Esophagus muscularis mucosa (tissue), 4 donors: ENCODE measurements around the gene FBXW2. TPM values are rescaled to one million over a fixed set of nuclear protein-coding genes. Genes with fewer than 3 reads are reported as not detected.

ENCODE experiments used
- DNase-seq: peaks from one replicate; pipeline ENCODE4 v3.0.0-alpha.2; 2017; ENCODE audit errors: extremely low spot score
- H3K27ac ChIP-seq, 4 donors: fragments of 200-600 bp; sonication (generic); replicated peaks in 1 of 4; 1 replicate in 3 of 4; 2 replicates in 1 of 4; pipeline ENCODE4 v1.5.1; 2016 to 2019; ENCODE audit warnings: mild to moderate bottlenecking in 1 of 4
- H3K27me3 ChIP-seq, 4 donors: fragments of 200-600 bp; sonication (generic); one replicate each; pipeline versions ENCODE4 v1.5.1 to v1.6.0; 2016 to 2019
- H3K36me3 ChIP-seq, 4 donors: fragments of 200-600 bp; sonication (generic); one replicate each; pipeline ENCODE4 v1.5.1; 2016 to 2019
- H3K4me1 ChIP-seq, 4 donors: fragments of 200-600 bp; sonication (generic); one replicate each; pipeline ENCODE4 v1.5.1; 2016 to 2019
- H3K4me3 ChIP-seq, 4 donors: fragments of 200-600 bp; sonication (generic); 1 replicate in 2 of 4; 2 replicates in 2 of 4; pipeline ENCODE4 v1.5.1; 2016 to 2019; ENCODE audit warnings: mild to moderate bottlenecking in 4 of 4, moderate library complexity in 1 of 4
- H3K9me3 ChIP-seq, 4 donors: fragments of 200-600 bp; sonication (generic); 1 replicate in 3 of 4; 2 replicates in 1 of 4; pipeline ENCODE4 v1.5.1; 2016 to 2019
- CTCF ChIP-seq, 3 experiments: fragments of 200-600 bp in 2 of 3; fragments of 450-650 bp in 1 of 3; sonication (generic) in 2 of 3; IDR thresholded peaks; one replicate each; pipeline ENCODE4 v1.5.1; 2017 to 2019; ENCODE audit warnings: antibody characterized with exemption in 3 of 3, mild to moderate bottlenecking in 2 of 3, moderate library complexity in 1 of 3
- EP300 ChIP-seq: sonication (generic); formaldehyde crosslinking; IDR thresholded peaks from one replicate; pipeline ENCODE4 v1.6.1; 2017; ENCODE audit warnings: antibody characterized with exemption
- POLR2A ChIP-seq: fragments of 450-650 bp; IDR thresholded peaks from one replicate; pipeline ENCODE4 v1.6.1; 2017; ENCODE audit warnings: antibody characterized with exemption, moderate library complexity, mild to moderate bottlenecking, low read depth
- POLR2AphosphoS5 ChIP-seq, 2 donors: sonication (generic); formaldehyde crosslinking; IDR thresholded peaks; one replicate each; pipeline ENCODE4 v1.6.1; 2017; ENCODE audit warnings: antibody characterized with exemption in 2 of 2
- WGBS: methylation state at CpG from one replicate; pipeline ENCODE4 v1.1.5; 2018; 5-methylcytosine and 5-hydroxymethylcytosine counted together
- intact Hi-C: fragments of 100-400 bp; cut with DNase I; formaldehyde crosslinking; loops from one replicate; pipeline ENCODE4 v1.15.1; 2023
- total RNA-seq, 4 donors: library from RNA; depleted of rRNA; stranded (reverse); fragments of >200 nt; gene quantifications; one replicate each; pipeline versions ENCODE4 v1.1.0 to v1.2.1, GENCODE V29; 2016

FBXW2 gene
- total RNA-seq, 4 donors from 2014 or later, result 36.9 to 55.9 (median 53.2) TPM

GRCh38 chr9:120777229-120777628, 16.0 kb downstream of the FBXW2 start:
- no peak overlapping the region for H3K27ac ChIP-seq

DNA sequence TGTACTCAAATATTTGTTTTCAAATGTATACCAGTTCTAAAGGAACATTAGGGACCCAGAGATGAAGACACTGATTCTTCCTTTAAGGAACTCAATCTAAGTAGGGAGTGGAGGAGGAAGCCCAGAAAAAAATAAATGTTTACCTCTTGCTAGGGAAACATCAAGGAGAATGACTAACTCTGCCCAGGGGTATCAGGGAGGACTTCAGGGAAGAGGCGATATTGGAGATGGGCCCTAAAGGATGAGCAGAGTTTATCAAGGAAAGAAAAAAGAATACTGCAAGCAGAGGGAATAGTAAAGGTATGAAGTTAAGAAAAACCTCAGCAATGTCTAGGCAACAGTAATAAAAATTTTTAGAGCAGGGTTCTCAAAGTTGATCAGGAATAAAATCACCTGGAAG, 16.4 kb downstream of the FBXW2 start:
- H3K4me3 ChIP-seq, result no peak overlapping the region
- H3K9me3 ChIP-seq, result no peaks in the 10 kb centered on the region
- WGBS, result 97% methylated on average over 1 of the region's 1 CpG
- no peaks in the 10 kb centered on the region for H3K4me1 ChIP-seq
- intact Hi-C loops, result no loop called here
- peaks cover 23 to 76% (median 67%) of the 10 kb centered on the region in 4 donors for H3K36me3 ChIP-seq
- no peak for TF ChIP-seq POLR2A
- no peak for TF ChIP-seq POLR2AphosphoS5 (IDR thresholded peaks at IDR 0.05)
- no peak for TF ChIP-seq EP300
- TF ChIP-seq CTCF (IDR thresholded peaks at IDR 0.05), result no peak
- no peak overlapping the region for H3K27ac ChIP-seq
- no peaks in the 10 kb centered on the region for H3K27me3 ChIP-seq
- no peak for DNase-seq

More at GRCh38 chr9:120777229-120777628, 16.0 kb downstream of the FBXW2 start:
- H3K9me3 ChIP-seq, result no peaks in the 10 kb centered on the region
- peaks cover 23 to 73% (median 65%) of the 10 kb centered on the region in 4 donors for H3K36me3 ChIP-seq
- H3K27me3 ChIP-seq, result no peaks in the 10 kb centered on the region
- H3K4me3 ChIP-seq, result no peak overlapping the region
- H3K4me1 ChIP-seq, result no peaks in the 10 kb centered on the region
- 93% methylated on average over 5 of the region's 5 CpGs for WGBS
- DNase-seq, result no peak
- intact Hi-C loops, result no loop called here
- TF ChIP-seq CTCF (IDR thresholded peaks at IDR 0.05), result no peak
- no peak for TF ChIP-seq POLR2A
- TF ChIP-seq POLR2AphosphoS5 (IDR thresholded peaks at IDR 0.05), result no peak
- TF ChIP-seq EP300, result no peak

- peaks cover 26 to 86% (median 76%) of the 10 kb centered on the region in 4 donors for H3K36me3 ChIP-seq
- intact Hi-C loops, result no loop called here
- H3K4me1 ChIP-seq, result no peaks in the 10 kb centered on the region
- H3K27me3 ChIP-seq, result no peaks in the 10 kb centered on the region
- H3K4me3 ChIP-seq, result no peak overlapping the region
- H3K9me3 ChIP-seq, result no peaks in the 10 kb centered on the region
- WGBS, result 96% methylated on average over 5 of the region's 5 CpGs
- DNase-seq, result no peak
- H3K27ac ChIP-seq, result no peak overlapping the region
- no peak for TF ChIP-seq POLR2AphosphoS5 (IDR thresholded peaks at IDR 0.05)
- no peak for TF ChIP-seq POLR2A
- TF ChIP-seq CTCF (IDR thresholded peaks at IDR 0.05), result no peak
- TF ChIP-seq EP300, result no peak
Measured at GRCh38 chr9:120775859-120776258, 17.4 kb downstream of the FBXW2 start.

DNA sequence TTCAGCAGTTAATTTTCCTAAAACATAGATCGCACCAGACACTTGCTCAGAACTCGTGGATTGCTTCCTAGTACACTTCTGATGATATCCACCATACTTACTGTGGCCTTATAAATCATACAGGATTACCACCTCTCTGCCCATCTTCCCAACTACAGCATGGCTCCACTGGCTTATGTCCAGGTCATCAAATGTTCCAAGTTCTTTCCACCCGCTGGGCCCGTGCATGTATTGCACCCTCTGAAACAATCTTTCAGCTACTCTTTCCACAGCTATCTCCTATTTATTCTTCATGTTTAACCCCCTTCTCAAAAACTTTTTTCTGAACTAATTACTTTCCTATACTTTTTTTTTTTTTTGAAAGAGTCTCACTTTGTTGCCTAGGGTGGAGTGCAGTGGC, 18.5 kb downstream of the FBXW2 start:
- H3K27ac ChIP-seq, result no peak overlapping the region
- DNase-seq, result no peak
- H3K27me3 ChIP-seq, result no peaks in the 10 kb centered on the region
- WGBS, result 91% methylated on average over 4 of the region's 4 CpGs
- no peaks in the 10 kb centered on the region for H3K4me1 ChIP-seq
- H3K36me3 ChIP-seq, result peaks cover 37 to 94% (median 86%) of the 10 kb centered on the region in 4 donors
- no peaks in the 10 kb centered on the region for H3K9me3 ChIP-seq
- TF ChIP-seq CTCF (IDR thresholded peaks at IDR 0.05), result no peak
- no peak for TF ChIP-seq POLR2A
- no peak for TF ChIP-seq EP300
- TF ChIP-seq POLR2AphosphoS5 (IDR thresholded peaks at IDR 0.05), result no peak
- no peak overlapping the region for H3K4me3 ChIP-seq
- intact Hi-C loops, result no loop called here

GRCh38 chr9:120773256-120773655, 20.0 kb downstream of the FBXW2 start:
- WGBS, result 88% methylated on average over 3 of the region's 3 CpGs
- Histone ChIP-seq H3K27ac (no peak overlapping the region), H3K36me3 (peaks cover 36 to 100% (median 95%) of the 10 kb centered on the region in 4 donors), H3K4me1 (no peaks in the 10 kb centered on the region), H3K9me3 (no peaks in the 10 kb centered on the region), H3K27me3 (no peaks in the 10 kb centered on the region), H3K4me3 (no peak overlapping the region)
- no peak for DNase-seq
- intact Hi-C loops, result no loop called here
- TF ChIP-seq EP300 (no peak), POLR2A (no peak), CTCF (IDR thresholded peaks at IDR 0.05) (no peak), POLR2AphosphoS5 (IDR thresholded peaks at IDR 0.05) (no peak)
